Lower lobe of right lung (tissue), 2 donors: ENCODE results near the gene XAB2. TPM values are rescaled to one million over a fixed set of nuclear protein-coding genes. Genes with fewer than 3 reads are reported as not detected.

ENCODE experiments used
- ATAC-seq, 2 donors: fragments of 200-7000 bp; cut with Tn5 transposase; one replicate each; pipeline ENCODE4 v1.9.1; 2020 to 2022; ENCODE audit warnings: mild to moderate bottlenecking in 2 of 2, moderate library complexity in 2 of 2
- DNase-seq: peaks from one replicate; pipeline ENCODE4 v3.0.0-alpha.2; 2020
- H3K27ac ChIP-seq: fragments of 200-600 bp; one replicate; pipeline ENCODE4 v1.8.0; 2022
- H3K27me3 ChIP-seq: fragments of 200-600 bp; one replicate; pipeline ENCODE4 v1.8.0; 2022; ENCODE audit warnings: low read depth
- H3K36me3 ChIP-seq: fragments of 200-600 bp; one replicate; pipeline ENCODE4 v1.8.0; 2022; ENCODE audit warnings: mild to moderate bottlenecking
- H3K4me1 ChIP-seq: fragments of 200-600 bp; one replicate; pipeline ENCODE4 v1.8.0; 2022
- H3K4me3 ChIP-seq: fragments of 200-600 bp; one replicate; pipeline ENCODE4 v1.8.0; 2022; ENCODE audit warnings: mild to moderate bottlenecking
- H3K9me3 ChIP-seq: fragments of 200-600 bp; one replicate; pipeline ENCODE4 v1.8.0; 2022
- intact Hi-C: fragments of 100-400 bp; cut with DNase I; formaldehyde crosslinking; loops from one replicate; pipeline ENCODE4 v1.11.0; 2022
- total RNA-seq: library from RNA; stranded (reverse); fragmentation: NEBNext Ultra II Directional; extraction: Animal tissue kit (Norgen Biotek cat#: 25700); gene quantifications from one replicate; pipeline ENCODE4 v1.2.1, GENCODE V29; 2021
- TF ChIP-seq, protein P1 (sequence below): fragments of 200-600 bp; IDR thresholded peaks from one replicate; pipeline ENCODE4 v1.8.0; 2022; ENCODE audit warnings: antibody characterized with exemption, mild to moderate bottlenecking
- donor health status: DM: no; HTN: yes; CAD: no; lungs with severe emphysema.

Gene XAB2
- total RNA-seq, 1 donor from 2014 or later = 42.0 TPM

DNA sequence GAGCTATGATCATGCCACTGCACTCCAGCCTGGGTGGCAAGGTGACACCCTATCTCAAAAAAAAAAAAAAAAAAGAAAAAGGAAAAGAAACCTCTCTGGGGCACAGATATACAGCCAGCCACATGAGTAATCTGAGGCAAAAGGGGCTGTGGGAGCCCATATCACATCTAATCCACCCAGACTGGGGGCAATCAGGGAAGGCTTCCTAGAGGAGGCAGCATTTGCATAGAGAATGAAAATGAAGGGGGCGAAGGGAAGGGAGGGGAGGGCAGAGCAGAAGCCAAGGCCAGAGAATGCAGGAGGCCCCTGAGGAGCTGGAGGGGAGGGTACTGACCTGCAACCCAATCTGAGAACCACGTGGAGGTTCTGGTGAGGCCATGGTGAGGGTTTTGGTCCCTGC is 20.8 kb upstream of the XAB2 start:
- no peak for ATAC-seq
- DNase-seq = no peak
- no peak overlapping the region for H3K27ac ChIP-seq
- no peak overlapping the region for H3K4me3 ChIP-seq
- H3K4me1 ChIP-seq = peaks cover 21% of the 10 kb centered on the region
- no peaks in the 10 kb centered on the region for H3K9me3 ChIP-seq
- no peaks in the 10 kb centered on the region for H3K27me3 ChIP-seq
- intact Hi-C loops = no loop called here
- TF ChIP-seq, protein P1, sequence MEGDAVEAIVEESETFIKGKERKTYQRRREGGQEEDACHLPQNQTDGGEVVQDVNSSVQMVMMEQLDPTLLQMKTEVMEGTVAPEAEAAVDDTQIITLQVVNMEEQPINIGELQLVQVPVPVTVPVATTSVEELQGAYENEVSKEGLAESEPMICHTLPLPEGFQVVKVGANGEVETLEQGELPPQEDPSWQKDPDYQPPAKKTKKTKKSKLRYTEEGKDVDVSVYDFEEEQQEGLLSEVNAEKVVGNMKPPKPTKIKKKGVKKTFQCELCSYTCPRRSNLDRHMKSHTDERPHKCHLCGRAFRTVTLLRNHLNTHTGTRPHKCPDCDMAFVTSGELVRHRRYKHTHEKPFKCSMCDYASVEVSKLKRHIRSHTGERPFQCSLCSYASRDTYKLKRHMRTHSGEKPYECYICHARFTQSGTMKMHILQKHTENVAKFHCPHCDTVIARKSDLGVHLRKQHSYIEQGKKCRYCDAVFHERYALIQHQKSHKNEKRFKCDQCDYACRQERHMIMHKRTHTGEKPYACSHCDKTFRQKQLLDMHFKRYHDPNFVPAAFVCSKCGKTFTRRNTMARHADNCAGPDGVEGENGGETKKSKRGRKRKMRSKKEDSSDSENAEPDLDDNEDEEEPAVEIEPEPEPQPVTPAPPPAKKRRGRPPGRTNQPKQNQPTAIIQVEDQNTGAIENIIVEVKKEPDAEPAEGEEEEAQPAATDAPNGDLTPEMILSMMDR = no peak
- H3K36me3 ChIP-seq = peaks cover 17% of the 10 kb centered on the region

DNA sequence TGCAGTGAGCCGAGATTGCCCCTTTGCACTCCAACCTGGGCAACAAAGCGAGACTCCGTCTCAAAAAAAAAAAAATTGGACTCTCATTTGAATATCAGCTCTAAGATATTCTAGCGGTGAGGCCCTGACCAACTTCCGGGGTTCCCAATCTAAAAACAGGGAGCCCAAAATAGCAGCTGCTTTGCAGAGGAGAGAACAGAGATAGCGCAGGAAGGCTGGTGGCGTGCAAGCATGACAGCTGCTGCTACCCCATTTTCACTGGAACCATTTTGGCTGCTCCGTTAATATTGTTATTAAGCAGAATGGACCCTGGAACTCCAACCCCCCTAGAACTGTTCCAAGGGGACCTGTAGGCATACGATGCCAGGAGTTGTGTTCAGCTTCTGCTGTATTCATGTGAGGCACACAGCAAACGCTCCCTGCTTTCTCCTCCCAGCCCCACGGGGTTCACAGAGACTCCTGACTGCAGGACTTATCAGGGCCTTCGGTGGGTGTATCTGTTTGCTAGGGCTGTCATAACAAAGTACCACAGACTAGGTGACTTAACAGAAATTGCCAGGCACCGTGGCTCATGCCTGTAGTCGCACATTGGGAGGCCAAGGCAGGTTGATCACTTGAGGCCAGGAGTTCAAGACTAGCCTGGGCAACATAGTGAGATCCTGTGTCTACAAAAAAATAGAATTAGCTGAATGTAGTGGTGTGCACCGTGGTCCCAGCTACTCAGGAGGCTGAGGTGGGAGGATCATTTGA is 19.1 kb upstream of the XAB2 start:
- intact Hi-C loops = no loop called here
- ATAC-seq = no peak
- Histone ChIP-seq H3K4me3 (no peak overlapping the region), H3K9me3 (no peaks in the 10 kb centered on the region), H3K27ac (no peak overlapping the region), H3K27me3 (no peaks in the 10 kb centered on the region), H3K4me1 (peaks cover 10% of the 10 kb centered on the region), H3K36me3 (peaks cover 26% of the 10 kb centered on the region)
- no peak for DNase-seq
- TF ChIP-seq, protein P1 = no peak

DNA sequence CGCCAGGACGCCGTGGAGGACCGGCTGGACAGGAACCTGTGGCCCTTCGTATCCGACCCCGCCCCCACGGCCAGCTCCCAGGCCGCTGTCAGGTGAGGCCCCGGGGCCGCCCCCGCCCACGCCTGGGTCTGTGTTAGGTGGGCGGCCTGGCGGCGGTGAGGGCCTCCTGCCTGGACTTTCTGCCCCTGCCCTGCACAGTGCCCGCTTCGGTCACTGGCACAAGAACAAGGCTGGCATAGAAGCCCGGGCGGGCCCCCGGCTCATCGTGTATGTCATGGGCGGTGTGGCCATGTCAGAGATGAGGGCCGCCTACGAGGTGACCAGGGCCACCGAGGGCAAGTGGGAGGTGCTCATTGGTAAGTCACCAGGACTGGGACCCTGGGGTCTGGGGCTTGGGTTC is 17.8 kb upstream of the XAB2 start:
- no peak for DNase-seq
- peaks cover 31% of the 10 kb centered on the region for H3K36me3 ChIP-seq
- no peak overlapping the region for H3K4me3 ChIP-seq
- intact Hi-C loops = no loop called here
- H3K4me1 ChIP-seq = peaks cover 1% of the 10 kb centered on the region
- TF ChIP-seq, protein P1 = no peak
- H3K27me3 ChIP-seq = no peaks in the 10 kb centered on the region
- ATAC-seq = no peak
- no peaks in the 10 kb centered on the region for H3K9me3 ChIP-seq
- no peak overlapping the region for H3K27ac ChIP-seq

DNA sequence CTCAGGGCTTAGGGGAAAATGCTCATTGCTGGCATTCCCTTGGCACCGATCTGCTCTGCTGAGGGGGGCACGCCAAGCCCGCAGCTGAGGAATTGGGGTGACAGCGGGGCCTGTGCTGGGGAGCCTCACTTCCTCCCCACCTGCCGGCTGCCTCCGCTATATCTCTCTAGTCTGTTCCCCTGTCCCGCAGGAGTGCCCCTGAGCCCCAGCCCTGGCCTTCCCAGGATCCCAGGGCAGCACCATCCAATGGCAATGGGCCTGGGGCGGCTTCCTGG is 17.0 kb upstream of the XAB2 start:
- TF ChIP-seq, protein P1 = no peak
- H3K27ac ChIP-seq = no peak overlapping the region
- peaks cover 38% of the 10 kb centered on the region for H3K36me3 ChIP-seq
- DNase-seq (no peak), ATAC-seq (no peak)
- no peaks in the 10 kb centered on the region for H3K4me1 ChIP-seq
- intact Hi-C loops = no loop called here
- no peaks in the 10 kb centered on the region for H3K27me3 ChIP-seq
- no peaks in the 10 kb centered on the region for H3K9me3 ChIP-seq
- H3K4me3 ChIP-seq = no peak overlapping the region

DNA sequence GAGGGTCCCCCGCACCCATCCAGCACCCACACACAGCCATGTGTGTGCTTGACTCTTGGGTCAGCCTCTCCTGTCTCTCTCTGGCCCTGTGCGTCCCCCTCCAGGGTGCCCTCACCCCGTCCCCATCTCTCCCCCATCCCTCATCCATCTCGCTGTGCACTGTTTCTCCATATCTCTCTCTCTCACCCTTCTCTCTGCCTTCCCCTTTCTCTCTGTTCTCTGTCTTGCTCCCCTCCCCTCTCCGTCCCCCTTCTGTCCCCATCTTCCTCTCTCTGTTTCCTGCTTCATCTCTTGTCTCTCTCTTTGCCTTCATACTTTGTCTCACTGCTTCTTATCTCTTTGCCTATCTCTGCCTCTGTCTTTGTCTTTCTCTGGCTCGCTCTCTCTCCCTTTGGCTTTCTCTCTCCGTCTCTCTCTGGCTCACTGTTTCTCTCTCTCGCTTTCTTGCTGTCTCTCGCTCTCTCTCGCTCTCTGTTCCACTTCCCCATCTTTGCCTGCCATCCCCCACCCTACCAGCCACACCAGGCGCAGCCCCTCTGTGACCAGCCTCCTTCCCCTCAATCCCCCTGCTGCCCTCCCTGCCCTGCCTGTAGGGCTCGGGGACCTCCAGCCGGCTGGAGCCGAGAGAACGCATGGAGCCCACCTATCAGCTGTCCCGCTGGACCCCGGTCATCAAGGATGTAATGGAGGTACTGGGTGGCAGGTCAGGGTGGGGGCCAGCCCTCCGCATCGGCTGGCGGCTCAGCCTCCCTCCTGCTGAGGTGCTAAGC is 16.5 kb upstream of the XAB2 start:
- Histone ChIP-seq H3K27ac (no peak overlapping the region), H3K4me3 (no peak overlapping the region), H3K36me3 (peaks cover 40% of the 10 kb centered on the region), H3K4me1 (no peaks in the 10 kb centered on the region), H3K9me3 (no peaks in the 10 kb centered on the region), H3K27me3 (no peaks in the 10 kb centered on the region)
- TF ChIP-seq, protein P1 = no peak
- intact Hi-C loops = no loop called here
- DNase-seq (no peak), ATAC-seq (no peak)
